DOHH2 (cell line): ENCODE data around the gene CASZ1.

Source experiments
- H3F3A ChIP-seq: fragments of 200-600 bp; sonication (generic), shearing (Covaris generic); 2 replicates; pipeline ENCODE4 v1.6.0; 2016; ENCODE audit warnings: antibody characterized with exemption, mild to moderate bottlenecking; ENCODE audit not compliant: control insufficient read depth, insufficient read depth
- H3K27ac ChIP-seq: fragments of 200-600 bp; sonication (generic); 2 replicates; pipeline ENCODE4 v1.5.1; 2014; ENCODE audit warnings: low read depth, mild to moderate bottlenecking, low read length, moderate library complexity
- H3K27me3 ChIP-seq: fragments of 200-600 bp; sonication (generic); 2 replicates; pipeline ENCODE4 v1.6.1; 2014; ENCODE audit warnings: mild to moderate bottlenecking, low read length, mixed read lengths; ENCODE audit not compliant: control insufficient read depth
- H3K36me3 ChIP-seq: fragments of 200-600 bp; sonication (generic); 2 replicates; pipeline ENCODE4 v1.6.1; 2014; ENCODE audit warnings: mild to moderate bottlenecking, low read length, moderate library complexity, mixed read lengths; ENCODE audit not compliant: control insufficient read depth
- H3K4me1 ChIP-seq: fragments of 200-600 bp; sonication (generic); 2 replicates; pipeline ENCODE4 v1.6.1; 2014; ENCODE audit warnings: mild to moderate bottlenecking, low read length, mixed read lengths; ENCODE audit not compliant: control insufficient read depth
- H3K4me2 ChIP-seq: fragments of 200-600 bp; sonication (generic); 2 replicates; pipeline ENCODE4 v1.6.0; 2014; ENCODE audit warnings: mild to moderate bottlenecking, low read length, moderate library complexity
- H3K4me3 ChIP-seq: fragments of 200-600 bp; sonication (generic); 2 replicates; pipeline ENCODE4 v1.5.1; 2014; ENCODE audit warnings: mild to moderate bottlenecking, low read length, mixed read lengths
- H3K79me2 ChIP-seq: fragments of 200-600 bp; sonication (generic); 2 replicates; pipeline ENCODE4 v1.6.1; 2014; ENCODE audit warnings: mild to moderate bottlenecking, low read length, mixed read lengths; ENCODE audit not compliant: control insufficient read depth
- H3K9me2 ChIP-seq: fragments of 200-600 bp; sonication (generic); replicated peaks from 2 replicates; pipeline ENCODE4 v1.6.1; 2014; ENCODE audit warnings: mild to moderate bottlenecking, low read length, mixed read lengths; ENCODE audit not compliant: control insufficient read depth
- H3K9me3 ChIP-seq: fragments of 200-600 bp; sonication (generic); 2 replicates; pipeline ENCODE4 v1.6.1; 2014; ENCODE audit warnings: antibody characterized with exemption, low read length, mixed read lengths; ENCODE audit not compliant: control insufficient read depth, insufficient read depth
- H4K20me1 ChIP-seq: fragments of 200-600 bp; sonication (generic); 2 replicates; pipeline ENCODE4 v1.6.0; 2014; ENCODE audit warnings: low read depth, mild to moderate bottlenecking, antibody characterized with exemption, low read length, moderate library complexity; ENCODE audit not compliant: control insufficient read depth, insufficient read depth
- CTCF ChIP-seq: fragments of 200-600 bp; sonication (generic); IDR thresholded peaks from one replicate; pipeline ENCODE4 v1.5.1; 2014; ENCODE audit warnings: antibody characterized with exemption, mild to moderate bottlenecking, low read depth, low read length; ENCODE audit not compliant: poor library complexity, severe bottlenecking
- EZH2phosphoT487 ChIP-seq: fragments of 200-600 bp; sonication (generic); IDR thresholded peaks from 2 replicates; pipeline ENCODE4 v1.6.1; 2017; ENCODE audit warnings: borderline replicate concordance, mild to moderate bottlenecking, antibody characterized with exemption, low read length, moderate library complexity, mixed read lengths

Gene CASZ1

GRCh38 chr1:10639011-10639774 lies 157.3 kb downstream of the CASZ1 start:
- H3K4me2 ChIP-seq = no peak overlapping the region
- H3K9me3 ChIP-seq = no peaks in the 10 kb centered on the region
- H4K20me1 ChIP-seq = no peaks in the 10 kb centered on the region
- H3K4me3 ChIP-seq = no peak overlapping the region
- H3K36me3 ChIP-seq = no peaks in the 10 kb centered on the region
- no peaks in the 10 kb centered on the region for H3K9me2 ChIP-seq
- H3K27ac ChIP-seq = no peak overlapping the region
- H3K79me2 ChIP-seq = no peaks in the 10 kb centered on the region
- TF ChIP-seq EZH2phosphoT487 = no peak
- TF ChIP-seq CTCF = no peak
- no peaks in the 10 kb centered on the region for H3K27me3 ChIP-seq
- peaks cover 6% of the 10 kb centered on the region; the same call in 1 of the 2 replicates for H3F3A ChIP-seq
- no peaks in the 10 kb centered on the region for H3K4me1 ChIP-seq

GRCh38 chr1:10638559-10639005 lies 157.9 kb downstream of the CASZ1 start:
- Histone ChIP-seq H3K4me1 (no peaks in the 10 kb centered on the region), H3K36me3 (no peaks in the 10 kb centered on the region), H3K4me3 (no peak overlapping the region), H3K4me2 (no peak overlapping the region), H3K27me3 (no peaks in the 10 kb centered on the region), H3K79me2 (no peaks in the 10 kb centered on the region), H3K9me2 (no peaks in the 10 kb centered on the region), H3K9me3 (no peaks in the 10 kb centered on the region), H3K27ac (no peak overlapping the region), H3F3A (peaks cover 6% of the 10 kb centered on the region; the same call in 1 of the 2 replicates), H4K20me1 (no peaks in the 10 kb centered on the region)
- TF ChIP-seq EZH2phosphoT487 (no peak), CTCF (no peak)

GRCh38 chr1:10637834-10638558 lies 158.4 kb downstream of the CASZ1 start:
- Histone ChIP-seq H3K27ac (no peak overlapping the region), H3K4me2 (no peak overlapping the region)

More at GRCh38 chr1:10637834-10638558, 158.4 kb downstream of the CASZ1 start:
- Histone ChIP-seq H3K27me3 (no peaks in the 10 kb centered on the region), H4K20me1 (no peaks in the 10 kb centered on the region), H3K4me1 (no peaks in the 10 kb centered on the region), H3K9me3 (no peaks in the 10 kb centered on the region), H3F3A (peaks cover 6% of the 10 kb centered on the region; the same call in 1 of the 2 replicates), H3K4me3 (no peak overlapping the region), H3K79me2 (no peaks in the 10 kb centered on the region), H3K36me3 (no peaks in the 10 kb centered on the region), H3K9me2 (no peaks in the 10 kb centered on the region)
- TF ChIP-seq CTCF = no peak
- no peak for TF ChIP-seq EZH2phosphoT487
